Sigmoid colon (tissue), 4 donors: ENCODE results near the gene MRPL50.

Source experiments
- CTCF ChIP-seq, 4 experiments: fragments of 450-650 bp in 3 of 4; fragments of 200-600 bp in 1 of 4; IDR thresholded peaks; one replicate each; pipeline ENCODE4 v1.5.1; 2016 to 2019; ENCODE audit warnings: antibody characterized with exemption in 4 of 4, mild to moderate bottlenecking in 3 of 4, moderate library complexity in 2 of 4
- EP300 ChIP-seq, 4 donors: sonication (generic); formaldehyde crosslinking; IDR thresholded peaks; one replicate each; pipeline ENCODE4 v1.6.1; 2017; ENCODE audit warnings: antibody characterized with exemption in 4 of 4
- POLR2A ChIP-seq, 2 donors: fragments of 450-650 bp; IDR thresholded peaks; one replicate each; pipeline ENCODE4 v1.6.1; 2016; ENCODE audit warnings: antibody characterized with exemption in 2 of 2, mild to moderate bottlenecking in 2 of 2, moderate library complexity in 2 of 2

GRCh38 chr9:101366038-101366756 lies 32.2 kb downstream of the MRPL50 start:
- TF ChIP-seq CTCF (IDR thresholded peaks at IDR 0.05) (no peak), POLR2A (IDR thresholded peaks at IDR 0.05) (no peak), EP300 (IDR thresholded peaks at IDR 0.05) (no peak)
